Motor neuron (in vitro differentiated cells): ENCODE data around the gene IMPG1. TPM values are rescaled to one million over a fixed set of nuclear protein-coding genes. Genes with fewer than 3 reads are reported as not detected.
"Not testable (repeated sequence)": the region's sequence is repeated elsewhere in the genome, so short reads cannot be mapped to it uniquely, and the experiment has no call there.

Source experiments
- ATAC-seq, 8 experiments: fragments of 200-7000 bp; cut with Tn5 transposase; replicated peaks in 6 of 8; 2 replicates each; pipeline ENCODE4 v1.8.0; 2021; ENCODE audit warnings: mild to moderate bottlenecking in 8 of 8, moderate library complexity in 8 of 8
- H3K27ac ChIP-seq, 2 donors: fragments of 250-450 bp; sonication (Bioruptor Pico); 2 replicates each; pipeline ENCODE4 v1.9.0; 2021; ENCODE audit warnings: antibody characterized with exemption in 2 of 2, mild to moderate bottlenecking in 2 of 2, moderate library complexity in 1 of 2
- H3K4me1 ChIP-seq, 2 donors: fragments of 250-450 bp; sonication (Bioruptor Pico); replicated peaks in 1 of 2; 2 replicates each; pipeline ENCODE4 v1.6.1; 2021; ENCODE audit warnings: antibody characterized with exemption in 2 of 2, mild to moderate bottlenecking in 2 of 2, moderate library complexity in 1 of 2
- H3K4me3 ChIP-seq, 5 donors: fragments of 250-450 bp; sonication (Bioruptor Pico); 2 replicates each; pipeline ENCODE4 v1.9.0; 2021; ENCODE audit warnings: antibody characterized with exemption in 5 of 5, mild to moderate bottlenecking in 5 of 5, moderate library complexity in 4 of 5
- WGBS, 10 experiments: fragments of 450-650 bp; shearing (Covaris generic); methylation state at CpG; one replicate each; pipeline ENCODE4 v1.0.0; 2022; 5-methylcytosine and 5-hydroxymethylcytosine counted together
- in situ Hi-C, 9 experiments: fragments of 400-800 bp; cut with MboI; loops; one replicate each; pipeline ENCODE4 v1.15.0; 2021; ENCODE audit warnings: low sequenced_read_pairs in 9 of 9, low pct_unique_long_range_greater_than_20kb in 2 of 9; ENCODE audit not compliant: unreplicated experiment in 9 of 9
- total RNA-seq, 8 experiments: library from RNA; unstranded; fragments of 300-600 nt; gene quantifications; 2 replicates each; pipeline versions ENCODE4 v1.2.3 to v1.2.4, GENCODE V29; 2022

IMPG1 gene
- total RNA-seq, 8 experiments from 2014 or later: 0.10 to 0.96 (median 0.67) TPM

- 15 to 100% (median 93%) methylated on average over 2 of the region's 2 CpGs; no CpG with 5 or more reads in 1 of the 10 experiments for WGBS, 10 experiments
- in situ Hi-C loops: no loop called here
- Histone ChIP-seq H3K27ac (no peak overlapping the region), H3K4me3 (no peak overlapping the region), H3K4me1 (no peaks in the 10 kb centered on the region)
- ATAC-seq: peak in 1 of 8 experiments; percentile 62
Observed at GRCh38 chr6:75907444-75907843, 165.0 kb downstream of the IMPG1 start.

GRCh38 chr6:75906871-75907270, 165.6 kb downstream of the IMPG1 start:
- Histone ChIP-seq H3K27ac (no peak overlapping the region), H3K4me1 (no peaks in the 10 kb centered on the region), H3K4me3 (no peak overlapping the region)
- in situ Hi-C loops: no loop called here
- ATAC-seq: no peak
- 80 to 100% (median 98%) methylated on average over 1 to 3 of the region's 3 CpGs for WGBS, 10 experiments

DNA sequence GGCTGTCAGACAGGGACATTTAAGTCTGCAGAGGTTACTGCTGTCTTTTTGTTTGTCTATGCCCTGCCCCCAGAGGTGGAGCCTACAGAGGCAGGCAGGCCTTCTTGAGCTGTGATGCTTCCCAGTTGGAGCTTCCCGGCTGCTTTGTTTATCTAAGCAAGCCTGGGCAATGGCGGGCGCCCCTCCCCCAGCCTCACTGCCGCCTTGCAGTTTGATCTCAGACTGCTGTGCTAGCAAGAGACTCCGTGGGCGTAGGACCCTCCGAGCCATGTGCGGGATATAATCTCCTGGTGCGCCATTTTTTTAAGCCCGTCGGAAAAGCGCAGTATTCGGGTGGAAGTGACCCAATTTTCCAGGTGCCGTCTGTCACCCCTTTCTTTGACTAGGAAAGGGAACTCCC, 167.3 kb downstream of the IMPG1 start:
- WGBS, 10 experiments: 87 to 100% methylated on average over 5 to 6 of the region's 14 CpGs; no CpG with 5 or more reads in 8 of the 10 experiments
- H3K27ac ChIP-seq, H3K4me3 ChIP-seq, ATAC-seq, in situ Hi-C loops, H3K4me1 ChIP-seq: not testable (repeated sequence)

DNA sequence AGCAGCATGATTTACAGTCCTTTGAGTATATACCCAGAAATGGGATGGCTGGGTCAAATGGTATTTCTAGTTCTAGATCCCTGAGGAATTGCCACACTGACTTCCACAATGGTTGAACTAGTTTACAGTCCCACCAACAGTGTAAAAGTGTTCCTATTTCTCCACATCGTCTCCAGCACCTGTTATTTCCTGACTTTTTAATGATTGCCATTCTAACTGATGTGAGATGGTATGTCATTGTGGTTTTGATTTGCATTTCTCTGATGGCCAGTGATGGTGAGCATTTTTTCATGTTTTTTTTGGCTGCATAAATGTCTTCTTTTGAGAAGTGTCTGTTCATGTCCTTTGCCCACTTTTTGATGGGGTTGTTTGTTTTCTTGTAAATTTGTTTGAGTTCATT, 172.2 kb downstream of the IMPG1 start:
- in situ Hi-C loops, H3K4me3 ChIP-seq, H3K27ac ChIP-seq, H3K4me1 ChIP-seq, ATAC-seq: not testable (repeated sequence)
- no CpG with 5 or more reads among the region's 1 CpG for whole genome bisulfite sequencing, 10 experiments

DNA sequence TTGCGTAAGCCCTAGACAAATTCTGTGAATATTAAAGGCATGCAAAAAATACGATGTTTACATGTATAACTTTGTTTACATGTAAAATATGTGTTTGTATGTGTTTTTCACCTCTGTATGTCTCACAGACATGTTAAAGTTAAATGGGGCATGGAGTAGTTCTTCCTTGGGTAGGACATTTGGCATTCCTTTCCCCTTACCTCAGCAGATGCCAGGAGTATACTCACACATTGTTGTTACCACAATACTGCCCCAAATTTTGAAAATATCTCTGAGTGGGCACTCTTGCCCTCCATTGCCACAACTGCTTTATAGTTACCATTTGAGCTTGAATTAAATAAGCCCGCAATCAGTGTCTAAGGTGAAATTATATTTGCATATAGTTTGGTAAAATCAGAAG, 175.9 kb downstream of the IMPG1 start:
- WGBS, 10 experiments: 67 to 100% (median 75%) methylated on average over 1 to 3 of the region's 3 CpGs; no CpG with 5 or more reads in 1 of the 10 experiments
- Histone ChIP-seq H3K27ac (no peak overlapping the region), H3K4me3 (no peak overlapping the region), H3K4me1 (peaks cover 0 to 3% of the 10 kb centered on the region in 2 donors)
- ATAC-seq: no peak
- in situ Hi-C loops: loop anchor here in 1 of 9 experiments (25.0 kb wide), 1 partner anchor 1566 kb away; the partner anchor contains the start of gene HTR1B

DNA sequence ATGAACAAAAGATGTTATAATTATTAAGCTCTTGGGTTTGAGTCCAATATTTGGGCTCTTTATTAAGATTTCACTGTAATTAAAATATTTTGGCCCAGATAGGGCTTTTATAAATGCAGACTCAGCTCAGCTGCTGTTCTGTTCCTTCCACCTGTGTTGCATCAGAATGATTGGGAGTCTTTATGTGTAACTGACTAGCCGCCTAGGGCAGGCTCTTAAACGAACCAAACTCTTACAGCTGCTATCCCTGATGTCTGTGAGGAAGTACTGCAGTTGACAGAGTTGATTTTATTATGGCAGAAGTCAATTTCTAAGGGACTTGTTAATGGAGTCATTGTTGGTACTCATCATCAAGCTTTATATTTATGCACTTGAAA, 178.7 kb downstream of the IMPG1 start:
- Histone ChIP-seq H3K27ac (no peak overlapping the region), H3K4me1 (peaks cover 0 to 3% of the 10 kb centered on the region in 2 donors), H3K4me3 (no peak overlapping the region)
- 0 to 100% (median 50%) methylated on average over 1 to 2 of the region's 2 CpGs; no CpG with 5 or more reads in 3 of the 10 experiments for WGBS, 10 experiments
- in situ Hi-C loops: loop anchor here in 1 of 9 experiments (25.0 kb wide), 1 partner anchor 1569 kb away; the partner anchor contains the start of gene HTR1B
- ATAC-seq: peak in 5 of 8 experiments; percentile 45 to 72 (median 63)

GRCh38 chr6:75893058-75893775, 179.2 kb downstream of the IMPG1 start:
- 3 to 50% (median 9%) methylated on average over 1 to 5 of the region's 5 CpGs; no CpG with 5 or more reads in 2 of the 10 experiments for WGBS, 10 experiments
- H3K27ac ChIP-seq: no peak overlapping the region
- peak in 7 of 8 experiments; percentile 45 to 76 (median 68) for ATAC-seq
- in situ Hi-C loops: loop anchor here in 1 of 9 experiments (25.0 kb wide), 1 partner anchor 1569 kb away; the partner anchor contains the start of gene HTR1B
- H3K4me3 ChIP-seq: no peak overlapping the region
- peaks cover 0 to 3% of the 10 kb centered on the region in 2 donors for H3K4me1 ChIP-seq

DNA sequence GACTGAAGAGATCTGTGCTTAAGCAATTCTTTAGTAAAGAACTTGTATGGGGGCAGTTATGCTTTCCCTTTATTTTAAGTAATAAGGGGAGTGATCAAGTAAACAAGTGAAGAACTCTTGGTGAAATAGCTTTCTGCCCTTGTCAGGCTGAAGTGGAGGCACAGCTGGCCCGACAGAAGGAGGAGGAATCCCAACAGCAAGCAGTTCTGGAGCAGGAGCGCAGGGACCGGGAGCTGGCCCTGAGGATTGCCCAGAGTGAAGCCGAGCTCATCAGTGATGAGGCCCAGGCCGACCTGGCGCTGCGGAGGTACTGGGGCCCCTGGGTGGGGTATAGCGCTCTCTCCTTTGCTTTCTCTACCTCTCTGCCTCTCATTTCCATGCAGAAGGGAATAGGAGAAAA, 180.1 kb downstream of the IMPG1 start:
- in situ Hi-C loops: loop anchor here in 1 of 9 experiments (25.0 kb wide), 1 partner anchor 1570 kb away; the partner anchor contains the start of gene HTR1B
- Histone ChIP-seq H3K4me1 (peaks cover 0 to 3% of the 10 kb centered on the region in 2 donors), H3K27ac (no peak overlapping the region), H3K4me3 (no peak overlapping the region)
- 83 to 100% (median 97%) methylated on average over 1 to 6 of the region's 8 CpGs; no CpG with 5 or more reads in 3 of the 10 experiments for WGBS, 10 experiments
- no peak for ATAC-seq

DNA sequence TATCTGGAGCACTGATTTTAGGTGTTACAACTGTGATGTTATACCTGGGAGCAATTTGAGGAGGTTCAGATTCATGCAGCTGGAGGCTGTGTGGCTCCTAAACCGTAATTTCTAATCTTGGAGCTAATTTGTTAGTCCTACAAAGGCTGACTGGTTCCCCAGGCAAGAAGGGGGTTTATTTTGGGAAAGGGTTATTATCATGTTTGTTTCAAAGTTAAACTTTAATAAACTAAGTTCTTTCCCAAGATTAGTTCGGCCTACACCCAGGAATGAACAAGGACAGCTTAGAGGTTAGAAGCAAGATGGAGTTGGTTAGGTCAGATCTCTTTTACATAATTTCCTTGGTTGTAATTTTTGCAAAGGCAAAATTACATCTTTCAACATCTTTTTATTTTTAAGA, 187.6 kb downstream of the IMPG1 start:
- no peak for ATAC-seq
- in situ Hi-C loops: loop anchor here in 1 of 9 experiments (25.0 kb wide), 1 partner anchor 1577 kb away; the partner anchor contains the start of gene HTR1B
- Histone ChIP-seq H3K27ac (no peak overlapping the region), H3K4me1 (no peaks in the 10 kb centered on the region), H3K4me3 (no peak overlapping the region)
- WGBS, 10 experiments: 92 to 100% (median 97%) methylated on average over 1 to 2 of the region's 2 CpGs; no CpG with 5 or more reads in 4 of the 10 experiments

DNA sequence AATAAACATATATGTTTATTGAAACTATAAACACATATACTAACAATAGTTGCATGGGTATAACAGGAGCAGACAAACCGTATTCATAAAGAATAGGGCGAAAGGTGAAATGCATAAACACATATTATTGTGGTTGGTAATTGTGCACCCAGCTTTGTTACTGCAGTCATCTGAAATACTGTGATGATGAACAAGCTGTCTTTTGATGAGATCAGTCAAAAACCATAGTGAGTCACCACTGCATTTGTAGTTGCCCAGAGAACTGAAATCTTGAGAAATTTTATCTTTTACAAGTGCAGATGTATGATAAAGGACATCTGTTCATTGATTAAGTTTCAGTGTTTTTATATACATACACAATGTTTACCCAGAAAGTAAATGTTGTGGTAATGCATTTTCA, 189.7 kb downstream of the IMPG1 start:
- Histone ChIP-seq H3K27ac (no peak overlapping the region), H3K4me1 (no peaks in the 10 kb centered on the region), H3K4me3 (no peak overlapping the region)
- in situ Hi-C loops: loop anchor here in 1 of 9 experiments (25.0 kb wide), 1 partner anchor 1580 kb away; the partner anchor contains the start of gene HTR1B
- 53 to 100% (median 76%) methylated on average over 1 to 2 of the region's 2 CpGs; no CpG with 5 or more reads in 2 of the 10 experiments for WGBS, 10 experiments
- ATAC-seq: peak in 4 of 8 experiments; percentile 28 to 90 (median 68)

- H3K4me3 ChIP-seq: no peak overlapping the region
- no peak overlapping the region for H3K27ac ChIP-seq
- H3K4me1 ChIP-seq: no peaks in the 10 kb centered on the region
- in situ Hi-C loops: loop anchor here in 1 of 9 experiments (25.0 kb wide), 1 partner anchor 1582 kb away; the partner anchor contains the start of gene HTR1B
- WGBS, 10 experiments: 86 to 100% (median 100%) methylated on average over 1 of the region's 1 CpG; no CpG with 5 or more reads in 1 of the 10 experiments
- ATAC-seq: no peak
Observed at GRCh38 chr6:75880305-75880704, 192.2 kb downstream of the IMPG1 start.

- in situ Hi-C loops: loop anchor here in 1 of 9 experiments (25.0 kb wide), 1 partner anchor 1586 kb away; the partner anchor contains the start of gene HTR1B
Observed at GRCh38 chr6:75876152-75876551, 196.3 kb downstream of the IMPG1 start.

GRCh38 chr6:75874224-75874623, 198.2 kb downstream of the IMPG1 start:
- Histone ChIP-seq H3K4me1 (no peaks in the 10 kb centered on the region), H3K27ac (no peak overlapping the region), H3K4me3 (no peak overlapping the region)
- in situ Hi-C loops: no loop called here
- no peak for ATAC-seq
- WGBS, 10 experiments: 33 to 100% (median 94%) methylated on average over 1 to 2 of the region's 2 CpGs; no CpG with 5 or more reads in 2 of the 10 experiments

More at GRCh38 chr6:75876152-75876551, 196.3 kb downstream of the IMPG1 start:
- Histone ChIP-seq H3K27ac (no peak overlapping the region), H3K4me3 (no peak overlapping the region), H3K4me1 (no peaks in the 10 kb centered on the region)
- no peak for ATAC-seq
